ENCODE data around the gene C1QTNF9. TPM values are rescaled to one million over a fixed set of nuclear protein-coding genes. Genes with fewer than 3 reads are reported as not detected.

The C1QTNF9 gene
- total RNA-seq, 1 donor from 2014 or later: not detected

DNA sequence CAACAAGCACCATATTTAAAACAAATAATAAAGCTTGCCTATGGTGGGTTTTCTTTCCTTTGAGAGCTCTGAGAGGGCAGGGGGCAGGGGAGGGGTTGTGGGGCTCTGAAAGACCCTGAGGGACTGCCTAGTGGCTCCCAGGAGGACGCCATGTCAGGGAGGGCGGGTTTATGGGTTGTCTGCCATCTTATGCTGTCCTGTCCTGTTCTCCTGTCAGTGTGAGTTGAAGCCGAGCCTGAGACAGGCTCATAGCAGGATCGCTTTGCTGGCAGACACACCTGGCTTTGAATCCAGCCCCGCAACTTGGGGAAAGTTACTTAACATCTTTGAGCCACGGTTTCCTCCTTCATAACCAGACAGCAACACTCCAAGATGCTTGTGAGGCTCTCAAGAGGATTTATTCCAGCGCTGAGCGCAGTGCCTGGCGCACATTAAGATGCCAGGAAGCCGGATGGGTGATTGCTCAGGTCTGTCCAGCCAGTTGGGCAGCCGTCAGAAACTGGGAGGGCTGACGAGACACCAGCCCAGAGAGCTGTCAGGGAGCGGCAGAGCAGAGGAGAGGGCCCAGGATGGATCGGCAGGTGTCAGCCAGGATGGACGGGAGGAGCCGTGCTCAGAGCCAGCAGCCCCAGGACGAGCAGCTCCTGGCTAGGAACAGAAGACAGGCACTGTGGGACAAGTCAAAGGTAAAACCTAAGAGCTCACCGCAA, 36.8 kb upstream of the C1QTNF9 start:
- Histone ChIP-seq H3K4me3 (ENCODE audit: low read depth, low read length) (no peak overlapping the region), H3K36me3 (ENCODE audit: control insufficient read depth, insufficient read depth, low read length) (no peaks in the 10 kb centered on the region), H3K27me3 (ENCODE audit: control insufficient read depth, insufficient read depth, low read length) (no peaks in the 10 kb centered on the region)
- FAIRE-seq: no peak
- TF ChIP-seq, protein P1, sequence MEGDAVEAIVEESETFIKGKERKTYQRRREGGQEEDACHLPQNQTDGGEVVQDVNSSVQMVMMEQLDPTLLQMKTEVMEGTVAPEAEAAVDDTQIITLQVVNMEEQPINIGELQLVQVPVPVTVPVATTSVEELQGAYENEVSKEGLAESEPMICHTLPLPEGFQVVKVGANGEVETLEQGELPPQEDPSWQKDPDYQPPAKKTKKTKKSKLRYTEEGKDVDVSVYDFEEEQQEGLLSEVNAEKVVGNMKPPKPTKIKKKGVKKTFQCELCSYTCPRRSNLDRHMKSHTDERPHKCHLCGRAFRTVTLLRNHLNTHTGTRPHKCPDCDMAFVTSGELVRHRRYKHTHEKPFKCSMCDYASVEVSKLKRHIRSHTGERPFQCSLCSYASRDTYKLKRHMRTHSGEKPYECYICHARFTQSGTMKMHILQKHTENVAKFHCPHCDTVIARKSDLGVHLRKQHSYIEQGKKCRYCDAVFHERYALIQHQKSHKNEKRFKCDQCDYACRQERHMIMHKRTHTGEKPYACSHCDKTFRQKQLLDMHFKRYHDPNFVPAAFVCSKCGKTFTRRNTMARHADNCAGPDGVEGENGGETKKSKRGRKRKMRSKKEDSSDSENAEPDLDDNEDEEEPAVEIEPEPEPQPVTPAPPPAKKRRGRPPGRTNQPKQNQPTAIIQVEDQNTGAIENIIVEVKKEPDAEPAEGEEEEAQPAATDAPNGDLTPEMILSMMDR (IDR thresholded peaks at IDR 0.05; ENCODE audit: insufficient read depth, low read length, severe bottlenecking): no peak
- peak; percentile 9 for DNase-seq (ENCODE audit: low read depth)

DNA sequence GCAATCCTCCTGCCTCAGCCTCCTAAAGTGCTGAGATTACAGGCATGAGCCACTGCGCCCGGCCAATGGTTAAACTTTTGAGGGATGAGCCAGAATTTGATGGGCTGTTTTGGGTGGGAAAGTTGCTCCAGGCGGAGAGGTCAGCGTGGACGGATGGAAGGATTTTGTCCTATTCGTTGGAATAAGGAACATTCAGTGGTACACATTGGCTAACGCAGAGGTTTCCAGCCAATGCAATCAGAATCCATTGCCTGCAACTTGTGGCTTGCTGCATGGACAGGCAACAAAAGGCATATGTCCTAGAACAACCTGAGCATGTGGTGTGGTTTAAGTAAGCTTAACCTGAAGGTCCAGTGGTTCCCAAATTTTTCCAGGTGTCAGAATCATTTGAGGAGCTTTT, 35.5 kb upstream of the C1QTNF9 start:
- FAIRE-seq (no peak), DNase-seq (ENCODE audit: low read depth) (no peak)
- H3K27me3 ChIP-seq (ENCODE audit: control insufficient read depth, insufficient read depth, low read length): no peaks in the 10 kb centered on the region
- no peak overlapping the region for H3K4me3 ChIP-seq (ENCODE audit: low read depth, low read length)
- TF ChIP-seq, protein P1 (IDR thresholded peaks at IDR 0.05; ENCODE audit: insufficient read depth, low read length, severe bottlenecking): no peak
- no peaks in the 10 kb centered on the region for H3K36me3 ChIP-seq (ENCODE audit: control insufficient read depth, insufficient read depth, low read length)

DNA sequence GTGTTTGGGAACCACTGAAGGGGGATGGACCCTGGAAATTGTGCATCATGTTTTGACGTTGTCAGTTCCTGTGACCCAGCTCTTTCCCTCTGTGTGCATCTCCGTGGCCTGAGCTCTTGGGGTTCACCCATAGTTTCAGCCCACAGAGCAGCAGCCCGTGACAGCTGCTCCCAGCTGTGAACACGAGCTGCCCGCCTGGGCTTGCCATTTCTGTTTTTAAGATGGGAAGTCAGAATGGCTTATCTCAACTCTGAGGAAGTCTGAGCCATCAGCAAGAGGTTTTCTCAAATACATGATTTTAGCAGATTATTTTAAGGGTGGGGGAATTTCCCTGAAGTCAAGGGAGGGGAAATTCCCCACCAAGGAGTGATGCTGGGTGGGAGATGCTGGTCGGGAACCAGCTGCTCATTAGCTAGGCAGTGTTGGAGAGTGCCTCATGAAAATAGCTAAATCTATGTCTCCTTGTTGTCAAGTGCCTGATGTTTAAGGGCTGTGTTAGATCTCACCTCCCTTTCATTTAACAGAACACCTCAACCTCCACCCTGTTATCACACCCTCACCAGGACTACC, 34.8 kb upstream of the C1QTNF9 start:
- H3K27me3 ChIP-seq (ENCODE audit: control insufficient read depth, insufficient read depth, low read length): no peaks in the 10 kb centered on the region
- FAIRE-seq (no peak), DNase-seq (ENCODE audit: low read depth) (peak; percentile 21)
- no peak overlapping the region for H3K4me3 ChIP-seq (ENCODE audit: low read depth, low read length)
- TF ChIP-seq, protein P1 (IDR thresholded peaks at IDR 0.05; ENCODE audit: insufficient read depth, low read length, severe bottlenecking): no peak
- no peaks in the 10 kb centered on the region for H3K36me3 ChIP-seq (ENCODE audit: control insufficient read depth, insufficient read depth, low read length)

DNA sequence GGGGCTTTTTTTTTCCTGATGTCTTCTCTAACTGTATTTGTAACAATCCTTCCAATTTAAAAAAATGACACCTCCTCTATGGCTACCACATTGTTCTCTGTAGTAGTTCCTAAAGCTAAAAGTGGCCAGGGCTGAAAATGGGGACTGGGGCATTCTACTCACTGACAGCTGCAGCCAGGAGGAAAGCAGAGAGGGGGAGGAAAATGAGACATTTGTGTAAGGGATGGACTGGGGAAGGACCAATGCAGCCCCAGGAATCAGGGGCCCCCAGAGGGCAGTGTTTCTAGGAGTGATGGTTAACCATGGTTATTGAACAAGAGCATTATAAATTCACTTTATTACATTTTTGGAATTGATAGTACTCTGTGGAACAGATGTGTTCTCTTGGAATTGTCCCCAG, 34.3 kb upstream of the C1QTNF9 start:
- FAIRE-seq (no peak), DNase-seq (ENCODE audit: low read depth) (no peak)
- H3K4me3 ChIP-seq (ENCODE audit: low read depth, low read length): no peak overlapping the region
- TF ChIP-seq, protein P1 (IDR thresholded peaks at IDR 0.05; ENCODE audit: insufficient read depth, low read length, severe bottlenecking): no peak
- H3K36me3 ChIP-seq (ENCODE audit: control insufficient read depth, insufficient read depth, low read length): no peaks in the 10 kb centered on the region
- H3K27me3 ChIP-seq (ENCODE audit: control insufficient read depth, insufficient read depth, low read length): no peaks in the 10 kb centered on the region

DNA sequence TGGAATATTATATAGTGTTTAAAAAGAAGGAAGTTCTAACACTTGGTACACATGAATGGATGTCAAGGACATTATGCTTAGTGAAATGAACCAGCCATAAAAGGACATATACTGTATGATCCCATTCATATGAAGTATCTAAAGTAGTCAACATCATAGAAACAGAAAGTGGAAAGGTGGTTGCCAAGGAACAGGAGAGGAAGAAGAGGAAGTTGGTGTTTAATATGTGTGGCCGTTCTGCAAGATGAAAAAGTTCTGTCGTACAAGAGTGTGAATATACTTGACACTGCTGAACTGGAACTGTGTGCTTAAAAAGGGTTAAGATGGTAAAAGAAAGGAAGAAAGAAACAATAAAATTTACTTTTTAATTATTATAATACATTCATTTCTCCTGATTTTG, 33.1 kb upstream of the C1QTNF9 start:
- no peak for DNase-seq (ENCODE audit: low read depth)
- Histone ChIP-seq H3K4me3 (ENCODE audit: low read depth, low read length) (no peak overlapping the region), H3K36me3 (ENCODE audit: control insufficient read depth, insufficient read depth, low read length) (no peaks in the 10 kb centered on the region), H3K27me3 (ENCODE audit: control insufficient read depth, insufficient read depth, low read length) (no peaks in the 10 kb centered on the region)
- TF ChIP-seq, protein P1 (IDR thresholded peaks at IDR 0.05; ENCODE audit: insufficient read depth, low read length, severe bottlenecking): no peak
- no peak for FAIRE-seq

Data from bronchial epithelial cell (primary cell).